Stimulated activated CD8-positive, alpha-beta memory T cell treated with anti-CD3 and anti-CD28 coated beads, Interleukin-7, amount 100 ng/mL, for 1 hour (primary cell): ENCODE measurements around the gene BTG1.

Experiments used
- DNase-seq, 2 donors: peaks; one replicate each; pipeline ENCODE4 v3.0.0-alpha.2; 2020; ENCODE audit warnings: low read depth in 2 of 2

The BTG1 gene

DNA sequence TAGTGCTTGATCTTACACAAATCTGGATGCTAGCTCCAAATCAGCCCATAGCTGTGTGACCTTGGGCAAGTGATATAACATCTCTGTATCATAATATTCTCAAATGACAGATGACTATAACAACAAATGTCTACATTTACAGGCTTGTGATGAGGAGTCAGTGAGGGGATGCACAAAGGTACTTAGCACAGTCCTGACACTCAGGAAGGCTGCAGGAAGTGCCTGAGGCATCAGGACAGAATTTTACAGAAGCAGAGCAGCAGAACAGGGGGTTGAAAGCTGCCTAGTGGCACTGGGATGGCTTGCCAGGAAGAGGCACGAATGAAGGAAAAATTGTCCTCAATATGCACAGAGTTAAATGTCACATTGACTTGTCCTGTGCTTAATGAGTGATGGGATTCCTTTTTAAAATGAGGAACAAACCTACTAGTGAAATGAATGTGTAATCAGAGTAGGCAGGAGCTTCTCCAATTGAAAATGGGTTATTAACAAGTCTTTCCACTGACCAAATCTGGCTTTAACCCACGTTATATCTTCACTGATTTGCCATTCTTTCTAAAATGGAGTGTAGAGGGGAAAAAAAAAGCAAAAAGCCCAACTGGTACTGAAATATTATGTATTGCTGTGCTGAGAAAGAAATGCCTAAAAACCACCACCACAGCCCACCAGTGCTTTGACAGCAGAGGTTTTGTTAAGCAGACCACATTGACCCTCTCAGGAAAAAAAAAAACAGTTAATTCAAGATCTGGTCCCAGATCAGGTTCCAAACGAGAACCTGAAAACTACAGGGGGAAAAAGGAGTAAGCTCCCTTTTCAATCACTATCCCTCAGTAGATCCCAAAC lies 11.6 kb downstream of the BTG1 start:
- DNase-seq = no peak

DNA sequence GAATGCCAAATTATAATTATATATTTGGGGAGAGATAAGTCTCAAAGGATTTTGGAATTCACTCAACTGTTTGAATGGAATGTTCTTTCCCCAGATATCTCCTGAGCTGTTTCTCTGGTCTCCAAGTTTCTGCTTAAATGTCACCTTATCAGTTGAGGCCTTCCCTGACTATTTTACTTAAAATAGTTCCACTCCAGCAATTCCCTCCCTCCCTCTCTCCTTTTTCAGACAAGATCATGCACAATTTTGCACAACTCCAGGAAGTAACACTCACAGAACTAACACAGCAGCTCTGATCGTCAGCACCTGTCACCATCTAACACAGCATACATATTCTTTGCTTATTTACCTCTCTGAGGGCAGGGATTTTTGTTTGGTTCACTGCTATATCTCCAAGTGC lies 12.5 kb downstream of the BTG1 start:
- DNase-seq = no peak

GRCh38 chr12:92132288-92132687 lies 13.4 kb downstream of the BTG1 start:
- DNase-seq = no peak

GRCh38 chr12:92130999-92131398 lies 14.6 kb downstream of the BTG1 start:
- no peak for DNase-seq

DNA sequence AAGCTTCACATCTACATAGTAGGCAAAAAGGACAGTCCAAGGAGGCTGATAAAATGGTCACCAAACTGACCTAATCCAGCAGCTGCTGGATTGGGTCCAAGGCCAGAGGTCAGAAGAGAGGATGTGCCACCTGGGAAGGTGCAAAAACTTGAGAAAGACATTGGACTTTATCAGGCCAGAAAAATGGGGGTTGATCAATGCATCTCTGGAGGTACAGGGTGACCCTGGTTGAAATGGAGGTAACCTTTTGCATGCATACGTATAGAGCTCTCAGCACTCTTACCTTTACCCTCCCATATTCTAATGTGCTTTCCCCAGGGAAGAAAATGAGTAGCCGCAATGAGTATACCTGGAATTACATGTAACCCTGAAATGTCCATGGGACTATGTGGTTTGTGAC lies 16.0 kb downstream of the BTG1 start:
- DNase-seq = no peak

DNA sequence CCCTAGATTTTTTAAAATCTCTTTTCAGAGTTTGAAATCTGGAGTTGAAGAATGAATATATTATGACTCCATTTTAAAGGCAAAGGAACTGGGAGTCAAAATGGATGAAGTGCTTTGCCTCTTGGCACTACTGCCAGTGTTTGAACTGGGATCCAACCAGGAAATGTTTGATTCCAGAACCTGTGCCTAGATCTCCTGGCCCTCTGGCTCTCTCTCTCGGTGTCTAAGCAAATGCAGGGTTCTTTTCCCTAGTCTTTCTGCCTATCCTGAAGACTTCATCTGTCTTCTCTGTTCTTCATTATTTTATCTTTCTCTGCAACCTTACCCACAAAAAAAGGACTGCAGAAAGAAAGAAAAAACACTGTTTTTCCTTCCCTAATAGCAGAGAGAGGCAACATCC lies 17.0 kb downstream of the BTG1 start:
- DNase-seq = no peak

DNA sequence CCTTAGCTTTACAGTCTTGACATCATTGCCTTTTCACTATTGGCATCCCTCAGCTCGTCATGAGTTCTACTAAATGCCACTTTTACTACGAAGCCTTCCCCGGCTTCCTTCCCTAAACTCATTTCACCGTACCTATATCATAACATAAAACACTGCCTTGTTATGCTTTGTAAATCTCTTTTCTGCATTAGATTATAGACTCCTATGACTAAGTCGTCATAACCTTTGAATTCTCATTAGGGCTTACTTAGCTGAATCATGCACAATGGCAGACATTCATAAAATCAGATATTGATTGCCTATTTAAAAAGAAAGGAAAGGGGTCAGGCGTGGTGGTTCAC lies 21.0 kb downstream of the BTG1 start:
- DNase-seq = no peak

- no peak for DNase-seq
Observed at GRCh38 chr12:92123780-92124688, 21.6 kb downstream of the BTG1 start.

DNA sequence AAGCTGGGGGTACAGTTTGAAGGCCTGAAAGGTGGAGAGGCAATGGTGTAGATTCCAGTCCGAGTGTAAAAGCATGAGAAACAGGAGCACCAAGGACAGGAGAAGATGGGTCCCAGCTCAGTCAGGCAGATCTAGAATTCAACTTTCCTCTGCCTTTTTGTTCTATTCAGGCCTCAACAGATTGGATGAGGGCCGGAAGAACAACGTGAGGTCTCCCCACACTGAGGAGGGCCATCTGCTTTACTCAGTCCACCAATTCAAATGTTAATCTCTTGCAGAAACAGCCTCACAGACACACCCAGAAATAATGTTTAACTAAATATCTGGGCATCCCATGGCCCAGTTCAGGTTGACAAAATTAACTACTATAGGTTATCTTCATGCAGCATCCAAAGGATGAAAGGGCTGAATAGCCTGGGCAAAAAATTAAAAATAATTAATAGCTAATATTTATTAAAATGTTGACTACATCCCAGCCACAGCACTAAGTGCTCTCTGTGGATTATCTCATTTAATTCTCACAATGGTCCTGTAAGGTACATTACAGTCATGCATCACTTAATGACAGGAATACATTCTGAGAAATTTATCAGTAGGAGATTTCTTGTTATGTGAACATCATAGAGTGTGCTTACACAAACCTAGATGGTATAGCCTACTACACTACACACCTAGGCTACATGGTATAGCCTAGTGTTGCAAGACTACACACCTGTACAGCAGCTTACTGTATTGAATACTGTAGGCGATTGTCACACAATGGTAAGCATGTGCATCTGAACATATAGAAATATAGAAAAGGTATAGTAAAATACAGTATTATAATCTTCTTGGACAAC lies 22.5 kb downstream of the BTG1 start:
- DNase-seq = no peak

- DNase-seq = no peak
Observed at GRCh38 chr12:92121826-92122225, 23.8 kb downstream of the BTG1 start.

DNA sequence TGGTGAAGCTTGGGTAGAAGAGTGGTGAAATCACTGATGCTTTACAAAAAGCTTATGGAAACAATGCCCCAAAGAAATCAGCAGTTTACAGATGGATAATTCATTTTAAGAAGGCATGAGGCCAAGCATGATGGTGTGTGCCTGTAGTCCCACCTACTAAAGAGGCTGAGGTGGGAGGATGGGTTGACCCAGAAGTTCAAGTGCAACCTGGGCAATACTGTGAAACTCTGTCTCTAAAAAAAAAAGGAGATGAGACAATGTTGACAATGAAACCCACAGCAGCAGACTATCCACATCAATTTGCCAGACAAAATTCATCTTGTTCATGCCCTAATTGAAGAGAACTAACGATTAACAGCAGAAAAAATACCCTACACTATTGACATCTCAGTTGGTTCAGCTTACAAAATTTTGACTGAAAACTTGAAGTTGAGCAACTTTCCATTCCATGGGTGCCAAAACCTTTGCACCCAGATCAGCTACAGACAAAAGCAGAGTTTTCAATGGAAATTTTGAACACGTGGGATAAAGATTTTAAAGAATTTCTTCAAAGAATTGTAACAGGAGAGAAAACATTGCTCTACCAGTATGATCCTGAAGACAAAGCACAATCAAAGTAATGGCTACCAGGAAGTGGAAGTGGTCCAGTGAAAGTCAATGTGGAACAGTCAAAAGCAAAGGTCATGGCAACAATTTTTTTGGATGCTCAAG lies 26.7 kb downstream of the BTG1 start:
- DNase-seq = no peak

DNA sequence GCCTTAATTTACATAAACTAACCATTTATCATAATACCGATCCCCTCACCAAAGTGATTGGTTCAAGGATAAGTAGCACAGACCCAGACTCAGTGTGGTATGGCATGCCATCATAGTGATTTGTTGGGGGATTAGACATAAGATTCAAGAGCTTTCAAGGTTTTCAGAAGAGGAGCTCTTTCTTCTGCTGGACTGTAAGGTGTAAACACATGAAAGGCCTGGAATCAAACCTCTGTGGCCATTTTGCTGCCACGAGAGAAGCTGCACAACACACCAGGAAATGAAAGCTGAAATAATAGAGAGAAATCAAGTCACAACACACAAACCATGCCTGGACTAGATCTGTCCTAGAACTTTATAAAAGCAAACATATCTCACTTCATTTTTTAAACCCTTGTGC lies 30.8 kb downstream of the BTG1 start:
- no peak for DNase-seq

- DNase-seq = no peak
Observed at GRCh38 chr12:92111256-92111655, 34.4 kb downstream of the BTG1 start.

GRCh38 chr12:92110083-92110640 lies 35.5 kb downstream of the BTG1 start:
- DNase-seq = no peak

DNA sequence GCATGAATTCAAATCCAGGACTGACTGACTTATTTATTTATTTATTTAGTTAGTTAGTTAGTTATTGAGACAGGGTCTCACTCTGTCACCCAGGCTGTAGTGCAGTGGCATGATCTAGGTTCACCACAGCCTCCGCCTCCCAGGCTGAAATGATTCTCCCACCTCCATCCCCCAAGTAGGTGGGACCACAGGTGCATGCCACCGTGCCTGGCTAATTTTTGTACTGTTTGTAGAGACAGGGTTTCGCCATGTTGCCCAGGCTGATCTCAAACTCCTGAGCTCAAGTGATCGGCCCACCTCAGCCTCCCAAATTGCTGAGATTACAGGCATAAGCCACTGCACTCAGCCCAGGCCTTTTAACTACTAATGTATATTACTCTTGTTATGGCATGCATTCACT lies 36.0 kb downstream of the BTG1 start:
- DNase-seq = no peak

- DNase-seq = no peak
Observed at GRCh38 chr12:92108651-92109050, 37.0 kb downstream of the BTG1 start.

- no peak for DNase-seq
Observed at GRCh38 chr12:92107621-92108131, 38.0 kb downstream of the BTG1 start.

- no peak for DNase-seq
Observed at GRCh38 chr12:92107094-92107493, 38.6 kb downstream of the BTG1 start.

DNA sequence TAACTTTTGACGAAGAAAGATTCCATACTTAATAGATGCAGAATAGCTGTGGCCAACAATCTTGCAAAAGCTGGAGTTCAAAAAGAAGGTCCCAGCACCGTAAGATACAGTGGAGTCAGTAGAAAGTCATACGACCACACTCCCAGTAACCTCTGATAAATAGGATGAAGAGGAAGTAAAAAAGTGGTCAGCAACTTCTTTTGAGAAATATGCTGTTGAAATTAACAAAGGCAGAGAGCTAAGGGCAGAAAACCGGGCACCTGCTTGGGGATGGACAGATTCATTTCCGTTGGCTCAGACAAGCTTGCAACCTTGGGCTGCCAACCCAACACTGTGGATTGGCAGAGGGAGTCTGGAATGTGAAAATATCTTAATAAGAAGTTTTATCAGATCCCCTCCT lies 40.0 kb downstream of the BTG1 start:
- no peak for DNase-seq

DNA sequence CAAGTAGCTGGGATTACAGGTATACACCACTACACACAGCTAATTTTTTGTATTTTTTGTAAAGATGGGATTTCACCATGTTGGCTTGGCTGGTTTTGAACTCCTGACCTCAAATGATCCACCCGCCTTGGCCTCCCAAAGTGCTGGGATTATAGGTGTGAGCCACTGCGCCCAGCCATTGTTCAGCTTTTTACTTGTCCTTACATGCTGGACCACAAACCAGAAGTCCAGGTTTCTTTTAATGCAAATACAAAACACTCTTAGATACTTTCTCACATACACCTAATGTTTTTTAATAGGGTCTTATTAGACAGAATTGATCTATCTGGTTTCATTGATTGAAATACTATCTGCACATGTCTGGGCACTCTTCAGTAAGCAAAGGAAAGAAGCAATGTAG lies 40.5 kb downstream of the BTG1 start:
- no peak for DNase-seq

DNA sequence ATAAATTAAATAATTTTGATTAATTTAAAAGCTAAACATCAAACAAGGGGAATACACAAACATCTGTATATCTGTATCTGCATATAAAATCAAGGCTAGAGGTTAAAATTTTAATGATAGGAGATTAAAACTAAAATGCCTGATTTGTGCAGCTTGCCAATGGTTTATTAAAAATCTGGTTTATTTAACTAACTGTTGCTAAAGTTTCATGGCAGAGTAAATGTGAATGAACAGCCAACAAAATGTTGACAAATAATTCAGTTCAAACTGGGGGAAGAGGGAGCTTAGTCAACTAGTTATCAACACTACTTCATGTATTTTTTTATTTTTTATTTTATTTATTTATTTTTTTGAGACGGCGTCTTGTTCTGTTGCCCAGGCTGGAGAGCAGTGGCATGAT lies 43.0 kb downstream of the BTG1 start:
- DNase-seq = no peak
